Activated CD4-positive, CD25-positive, alpha-beta regulatory T cell treated with anti-CD3 and anti-CD28 coated beads, Interleukin-2, amount 50 U/mL, for 24 hours (primary cell): Measurements from ENCODE around the gene PLPP3.

Experiments used
- ATAC-seq, 2 donors: fragments of 150-1000 bp; cut with Tn5 transposase; one replicate each; pipeline ENCODE4 v1.10.0; 2021; ENCODE audit warnings: mild to moderate bottlenecking in 1 of 2, moderate library complexity in 1 of 2

Gene PLPP3

DNA sequence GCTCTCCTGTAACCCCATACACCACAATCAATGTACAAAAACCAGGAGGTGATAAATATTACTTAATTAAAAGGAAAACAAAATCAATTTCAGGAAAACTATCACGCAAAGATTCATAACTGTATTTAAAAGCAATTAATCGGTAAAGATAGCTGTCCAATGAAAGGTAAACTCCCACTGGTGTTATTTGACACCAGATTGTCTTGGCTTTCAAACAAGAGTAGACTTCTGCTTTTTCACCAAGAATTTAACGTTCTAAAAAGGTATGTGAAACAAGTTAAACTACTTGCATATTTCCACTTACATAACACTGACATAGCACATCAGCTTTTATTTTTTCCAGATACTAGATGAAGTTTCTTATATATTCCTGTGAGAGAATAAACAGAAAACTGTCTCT lies 3.5 kb downstream of the PLPP3 start:
- ATAC-seq, result no peak

DNA sequence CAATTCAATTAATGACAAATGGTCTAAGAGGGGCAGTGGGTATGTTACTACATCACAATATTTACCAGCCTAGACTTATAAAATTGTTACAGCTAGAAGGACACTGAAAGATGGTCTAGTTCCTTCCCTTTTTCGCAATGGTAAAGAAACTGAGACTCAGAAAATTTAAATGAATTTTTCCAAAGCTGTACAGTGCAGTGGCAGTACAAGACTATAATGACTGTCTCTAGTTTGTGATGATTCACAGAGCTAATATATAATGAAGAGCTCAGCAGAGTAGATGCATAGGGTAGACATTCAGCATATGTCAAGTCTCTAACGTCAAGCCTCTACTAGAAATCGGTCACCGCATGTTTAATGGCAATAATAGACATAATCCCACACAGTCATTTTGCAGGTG lies 4.6 kb downstream of the PLPP3 start:
- no peak for ATAC-seq

DNA sequence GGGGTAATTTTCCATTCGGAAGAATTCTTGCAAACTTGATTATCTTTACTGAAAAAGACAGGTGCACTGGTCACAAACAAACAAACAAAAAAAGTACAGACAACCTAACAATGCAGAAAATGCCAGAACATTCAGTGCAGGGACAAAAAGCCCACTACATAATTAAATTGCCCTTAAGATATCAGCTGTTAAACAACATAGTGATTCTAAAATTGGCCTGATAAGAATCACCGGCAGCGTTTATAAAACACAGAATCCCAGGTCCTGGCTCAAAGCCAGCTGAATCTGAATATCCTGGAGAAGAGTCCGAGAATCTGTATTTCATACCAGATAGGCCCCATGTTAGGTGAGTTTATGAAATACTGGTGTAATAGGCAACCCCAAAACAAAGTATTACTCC lies 6.1 kb downstream of the PLPP3 start:
- ATAC-seq, result no peak

DNA sequence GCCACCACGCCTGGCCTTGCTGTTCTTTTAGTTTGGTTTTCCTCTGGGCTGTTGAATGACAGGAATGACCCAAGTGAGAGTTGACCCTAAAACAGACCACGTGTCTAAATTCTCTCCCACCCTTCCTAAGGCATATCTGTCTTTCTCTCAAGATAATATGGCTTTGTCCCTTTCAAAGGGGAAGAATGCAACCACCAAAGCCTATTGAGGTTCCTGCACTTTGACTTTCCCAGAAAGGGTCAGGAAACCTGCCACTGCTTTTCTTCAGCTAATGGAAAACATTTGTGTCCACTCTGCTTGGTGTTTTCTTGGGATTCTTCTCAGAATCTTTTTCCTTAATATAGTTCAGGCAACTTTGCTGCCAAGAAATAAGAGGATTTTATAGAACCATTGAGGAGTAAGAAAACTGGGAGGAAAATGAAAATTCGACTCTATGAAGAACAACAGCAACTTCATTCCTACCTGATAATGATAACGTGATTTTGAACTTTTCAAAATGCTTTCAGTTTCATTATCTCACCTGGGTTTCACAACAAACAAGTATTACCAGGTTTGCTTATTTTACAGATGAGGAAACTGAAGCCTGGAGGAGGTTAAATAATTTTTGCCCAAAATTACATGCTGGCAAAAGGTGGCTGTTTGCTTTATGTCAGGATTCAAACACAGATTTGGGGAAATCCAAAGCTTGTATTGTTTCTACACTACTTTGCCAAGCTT lies 6.9 kb downstream of the PLPP3 start:
- ATAC-seq, result no peak

DNA sequence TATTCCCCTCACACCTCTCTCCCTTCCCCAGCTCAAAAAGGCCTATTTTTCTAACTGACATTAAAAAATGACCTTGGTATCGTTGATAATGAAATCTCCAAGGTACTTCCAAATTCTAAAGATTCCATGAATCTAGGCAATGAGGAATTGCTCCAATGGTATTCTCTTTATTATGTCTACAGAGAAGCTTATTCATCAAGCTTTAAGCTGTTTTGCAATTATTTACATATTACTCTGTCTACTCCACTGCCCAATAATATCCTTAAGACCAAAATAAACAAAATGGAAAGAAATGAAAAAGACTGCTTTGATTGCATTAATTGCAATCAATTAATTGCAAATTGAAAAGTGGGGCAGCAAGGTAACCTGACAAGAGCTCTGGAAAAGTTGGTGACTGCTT lies 7.9 kb downstream of the PLPP3 start:
- ATAC-seq, result no peak

DNA sequence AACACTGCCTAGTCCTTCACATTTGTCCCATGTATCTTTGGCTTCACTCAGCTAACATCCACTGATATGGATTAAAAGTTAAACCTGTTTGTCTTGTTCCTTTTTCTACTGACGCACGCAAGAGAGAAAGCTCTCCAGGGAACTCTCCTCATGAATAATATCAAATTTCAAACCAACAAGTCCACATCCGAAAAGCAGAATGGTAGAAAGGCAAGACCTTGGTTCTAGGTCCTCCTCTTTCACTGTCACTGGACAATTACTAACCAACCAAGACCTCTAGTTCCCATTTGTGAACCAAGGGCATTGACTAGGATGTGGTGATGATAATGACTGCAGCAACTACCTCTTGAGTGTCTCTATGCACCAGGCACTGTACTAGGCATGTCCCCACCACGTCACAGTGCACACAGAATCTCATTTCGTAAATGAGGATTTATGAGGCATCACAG lies 8.4 kb downstream of the PLPP3 start:
- no peak for ATAC-seq

DNA sequence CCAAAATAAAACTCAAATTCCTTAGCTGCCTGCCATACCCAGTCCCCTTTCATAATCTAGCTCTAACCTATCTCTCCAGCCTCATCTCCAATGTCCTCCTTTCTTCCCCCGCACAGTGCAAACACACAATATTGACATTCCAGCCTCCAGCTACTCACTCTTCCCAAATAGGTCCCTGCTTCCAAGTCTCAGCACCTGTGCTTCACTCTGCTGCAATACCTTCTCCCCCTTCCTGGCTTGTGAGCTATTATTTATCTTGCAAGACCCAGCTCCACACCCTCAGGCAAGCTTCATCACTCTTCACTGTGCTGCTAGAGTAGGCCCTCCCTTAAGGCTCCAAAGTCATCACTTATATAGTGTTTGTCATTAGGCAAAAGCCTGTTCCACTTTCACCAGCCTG lies 9.7 kb downstream of the PLPP3 start:
- no peak for ATAC-seq

DNA sequence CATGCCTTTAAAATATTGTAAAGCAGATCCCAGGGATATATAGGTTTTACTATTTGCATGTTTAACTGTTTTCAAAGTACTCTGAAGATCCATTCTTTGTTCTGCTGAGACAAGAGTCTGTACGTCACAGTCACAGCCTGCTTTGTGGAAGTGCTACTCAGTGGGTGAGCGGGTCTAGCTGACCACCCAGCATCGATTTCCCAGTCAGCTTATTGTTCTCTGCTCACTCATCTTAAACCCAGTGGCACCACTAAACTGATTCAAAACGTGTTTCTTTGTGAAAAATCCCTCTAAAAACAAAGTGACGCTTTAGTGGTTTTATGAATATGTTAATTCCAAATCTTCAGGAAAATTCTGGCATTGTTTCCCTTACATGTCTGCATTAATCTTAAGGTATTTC lies 12.4 kb downstream of the PLPP3 start:
- ATAC-seq, result no peak

DNA sequence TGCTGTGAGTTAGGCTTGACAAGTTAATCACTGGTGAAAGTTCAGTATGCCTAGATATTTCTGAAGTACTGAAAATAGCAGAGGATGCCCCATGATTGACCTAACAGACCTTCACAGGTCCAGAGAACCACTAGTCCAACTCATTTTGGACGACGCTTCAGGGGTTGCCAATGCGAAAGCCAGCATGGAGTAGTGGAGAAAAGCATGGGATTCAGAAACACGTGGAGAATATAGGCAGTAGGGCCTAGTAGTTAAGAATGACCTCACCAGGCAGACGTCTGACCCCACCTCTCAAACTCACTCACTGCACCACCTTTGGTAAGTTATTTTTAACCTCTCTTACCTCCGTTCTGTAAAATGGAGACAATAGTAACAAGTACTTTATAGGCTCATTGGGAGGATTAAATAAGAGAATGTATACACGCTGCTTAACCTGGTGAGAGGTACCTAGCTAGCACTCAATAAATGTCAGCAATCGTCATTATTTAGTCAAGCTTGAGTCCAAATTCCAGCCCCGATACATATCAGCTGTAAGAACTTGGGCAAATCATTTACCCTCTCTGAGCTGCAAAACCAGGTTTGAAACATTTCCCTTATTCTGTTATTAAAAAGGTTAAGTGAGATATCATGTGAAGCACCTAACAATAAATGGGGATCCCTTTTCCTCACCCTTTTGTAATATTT lies 13.2 kb downstream of the PLPP3 start:
- no peak for ATAC-seq

DNA sequence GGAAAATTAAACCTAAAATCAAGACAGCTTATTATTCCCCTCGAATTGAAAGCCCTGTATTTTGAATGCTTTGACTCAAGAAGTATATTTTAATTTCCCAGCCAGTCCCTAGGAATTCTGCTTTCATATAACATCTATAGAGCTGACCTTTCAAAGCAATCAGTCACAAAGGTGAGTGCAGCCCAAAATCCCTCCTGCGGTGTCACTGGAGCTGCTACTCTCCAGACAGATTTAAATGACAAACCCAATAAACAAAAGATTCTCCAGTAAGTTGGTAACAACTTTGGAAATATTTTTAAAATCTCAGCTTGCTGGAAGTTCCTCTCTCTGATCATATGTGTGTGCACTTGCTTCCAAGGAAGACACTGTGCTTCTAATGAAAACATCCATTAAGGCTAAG lies 14.7 kb downstream of the PLPP3 start:
- ATAC-seq, result no peak

DNA sequence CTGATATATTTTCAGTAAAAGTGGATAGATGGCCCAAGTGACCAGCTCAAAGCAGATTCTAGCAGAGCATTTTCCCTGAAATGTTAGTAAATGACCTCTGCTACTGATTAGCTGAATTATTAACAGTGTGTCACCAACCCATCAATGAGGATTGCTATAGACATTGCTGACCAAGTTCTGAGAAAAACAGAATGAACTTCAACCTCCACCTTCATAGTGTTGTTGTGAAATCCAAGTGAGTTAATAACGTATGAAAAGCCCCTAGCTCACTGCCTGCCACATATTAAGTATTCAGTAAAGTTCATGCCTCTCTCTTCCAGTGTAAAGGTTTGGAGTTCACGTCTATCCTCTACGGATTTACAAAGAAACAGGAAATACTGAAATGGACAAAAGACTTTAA lies 15.8 kb downstream of the PLPP3 start:
- ATAC-seq, result no peak

DNA sequence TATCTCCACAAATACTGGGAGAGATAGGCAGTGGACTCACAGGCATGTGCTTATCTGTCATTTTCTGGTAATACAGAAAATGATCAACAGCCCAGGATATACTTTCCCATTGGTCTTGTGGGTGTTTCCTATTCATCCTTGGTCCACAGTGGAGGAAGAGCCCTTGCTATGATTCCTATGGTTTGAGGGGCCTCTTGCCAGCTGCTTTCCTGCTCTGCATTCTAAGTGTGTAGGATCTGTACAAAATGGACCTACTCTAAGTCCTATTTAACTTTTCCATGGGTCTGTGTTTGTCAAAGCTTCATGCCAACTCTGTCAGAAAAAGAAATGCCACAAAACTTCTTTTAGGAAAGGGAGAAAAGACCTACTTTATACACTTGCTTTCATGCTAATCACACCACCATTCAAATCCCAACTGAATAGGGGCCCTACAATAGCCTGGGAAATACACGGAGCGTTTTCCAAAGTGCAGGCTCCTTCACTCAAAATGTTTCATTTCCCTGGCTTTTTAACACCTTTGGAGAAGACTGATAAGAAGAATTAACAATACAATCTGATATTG lies 16.4 kb downstream of the PLPP3 start:
- ATAC-seq, result no peak

DNA sequence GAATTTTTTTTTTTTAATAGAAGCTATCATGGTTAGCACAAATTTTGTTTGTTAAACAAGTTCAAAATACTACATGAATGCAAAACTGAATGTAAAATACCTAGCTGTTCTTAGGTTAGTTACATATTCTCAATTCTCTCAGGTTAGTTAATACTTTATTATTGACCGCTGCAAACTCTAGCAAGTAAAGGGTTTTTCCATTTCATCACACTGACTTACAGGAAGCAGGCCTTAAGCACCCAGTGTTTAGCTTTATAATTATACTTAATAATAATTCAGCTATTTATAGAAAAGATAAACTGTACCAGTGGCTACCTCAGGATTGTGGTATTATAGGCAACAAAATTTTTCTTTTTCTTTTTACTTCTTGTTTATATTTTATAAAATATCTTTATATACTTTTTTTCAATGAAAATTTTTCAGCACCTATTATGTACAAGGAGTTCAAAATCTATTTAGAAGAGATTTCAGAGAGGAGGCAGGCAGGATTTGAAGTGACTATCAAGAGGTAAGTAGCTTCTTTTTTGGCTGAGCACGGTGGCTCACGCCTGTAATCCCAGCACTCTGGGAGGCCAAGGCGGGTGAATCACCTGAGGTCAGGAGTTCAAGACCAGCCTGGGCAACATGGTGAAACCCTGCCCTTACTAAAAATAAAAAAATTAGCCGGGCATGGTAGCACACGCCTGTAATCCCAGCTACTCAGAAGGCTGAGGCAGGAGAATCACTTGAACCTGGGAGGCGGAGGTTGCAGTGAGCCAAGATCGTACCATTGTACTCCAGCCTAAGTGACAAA lies 17.9 kb downstream of the PLPP3 start:
- ATAC-seq, result no peak

DNA sequence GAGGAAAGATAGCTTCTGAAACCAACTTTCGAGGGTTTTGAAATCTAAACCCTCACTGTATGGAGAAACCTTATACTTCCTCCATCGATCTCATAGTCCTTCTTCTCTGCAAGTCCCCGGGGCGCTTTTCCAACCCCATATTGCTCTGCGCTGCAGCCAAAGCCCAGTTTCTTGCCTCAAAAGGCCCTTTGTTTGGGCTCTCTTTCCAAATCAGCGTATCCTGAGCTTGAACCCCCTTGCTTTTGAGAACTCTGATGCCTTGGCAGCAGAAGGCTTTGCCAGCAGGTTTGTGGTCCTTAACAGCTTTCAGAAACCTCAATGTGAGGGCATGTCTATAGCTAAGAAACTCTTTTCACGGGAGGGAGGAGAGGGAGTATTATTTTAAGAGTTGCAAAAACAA lies 21.6 kb downstream of the PLPP3 start:
- no peak for ATAC-seq

DNA sequence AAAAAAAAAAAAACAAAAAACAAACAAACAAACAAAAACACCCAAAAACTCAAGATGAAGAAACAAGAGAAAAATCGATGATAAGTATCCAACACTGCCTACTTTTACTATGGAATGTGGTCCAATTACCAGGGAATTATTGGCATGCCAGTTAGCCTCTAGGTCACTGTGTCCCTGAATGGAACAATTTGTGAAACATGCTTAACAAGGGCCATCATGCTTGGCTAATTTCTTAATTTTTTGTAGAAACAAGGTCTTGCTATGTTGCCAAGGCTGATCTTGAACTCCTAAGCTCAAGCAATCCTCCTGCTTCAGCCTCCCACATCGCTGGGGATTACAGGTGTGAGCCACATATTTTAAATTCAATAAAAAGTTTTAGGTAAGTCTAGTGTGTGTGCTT lies 23.9 kb downstream of the PLPP3 start:
- no peak for ATAC-seq

DNA sequence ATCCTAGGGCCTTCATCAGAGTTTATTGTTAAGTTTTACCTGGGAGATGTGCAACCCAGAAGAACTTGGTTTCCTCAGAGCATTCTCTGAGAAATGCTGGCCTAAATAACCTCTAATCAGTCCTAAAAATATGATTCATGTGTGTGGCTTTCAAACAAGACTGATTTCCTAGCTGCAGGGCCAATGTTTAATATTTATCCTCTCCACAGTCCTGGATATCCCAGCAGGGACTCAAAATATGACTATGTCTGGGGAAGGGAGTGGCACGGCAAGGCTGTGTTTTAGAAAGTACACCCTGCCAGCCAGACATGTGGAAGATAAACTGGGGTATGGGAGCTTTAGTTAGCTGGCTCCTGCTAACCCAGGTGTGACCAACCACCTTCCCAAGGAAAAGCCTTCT lies 26.3 kb downstream of the PLPP3 start:
- ATAC-seq, result no peak

DNA sequence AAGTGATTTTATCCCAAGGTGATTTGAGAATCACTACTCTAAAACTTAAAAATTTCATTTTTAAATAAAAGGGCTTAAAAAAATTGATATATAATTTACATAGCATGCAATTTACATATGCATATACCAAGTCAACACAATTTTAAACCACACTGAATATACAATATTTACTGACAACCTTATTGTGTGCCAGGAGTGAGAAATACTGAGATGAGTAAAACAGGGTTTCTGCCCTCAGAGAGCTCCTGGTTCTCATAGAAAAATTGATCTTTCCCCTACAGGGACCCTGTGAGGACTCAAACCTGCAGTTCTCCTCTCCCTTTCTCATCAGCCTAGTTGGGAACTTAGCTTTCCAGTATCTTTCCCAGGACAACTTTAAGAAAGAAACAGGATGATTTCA lies 27.0 kb downstream of the PLPP3 start:
- no peak for ATAC-seq

DNA sequence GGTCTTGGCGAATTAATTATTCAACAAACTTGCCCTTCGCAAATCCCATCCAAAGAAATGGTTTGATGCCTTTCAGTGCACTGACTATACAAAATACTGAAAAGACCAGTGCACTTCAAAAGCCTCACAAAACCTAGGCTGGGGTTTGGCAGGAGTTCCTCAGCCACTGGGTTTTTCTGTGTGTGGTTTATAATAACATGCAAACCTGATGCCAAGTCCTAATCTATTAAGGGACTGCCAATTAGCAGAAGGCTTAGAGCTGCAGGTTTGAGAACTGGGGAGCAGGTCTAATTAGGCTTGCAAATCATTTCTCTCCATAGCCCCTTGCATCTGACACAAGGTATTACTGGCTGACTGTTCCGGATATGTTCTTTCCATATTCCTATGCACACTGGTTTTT lies 27.7 kb downstream of the PLPP3 start:
- no peak for ATAC-seq

DNA sequence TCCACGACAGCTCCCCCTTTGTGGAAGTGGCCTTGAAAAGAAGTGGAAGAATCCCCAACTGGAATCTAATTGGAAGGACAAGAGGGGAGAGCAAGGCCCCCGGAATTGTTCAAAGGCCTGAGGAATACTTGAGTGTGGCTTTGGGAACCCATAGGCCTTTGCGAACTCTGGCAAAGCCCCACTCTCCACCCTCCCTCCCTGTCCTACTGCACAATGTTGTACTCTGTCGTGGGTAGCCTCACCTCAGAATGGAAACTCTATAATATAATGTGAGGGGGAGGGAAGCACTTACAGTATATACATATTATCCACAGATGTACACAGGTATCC lies 28.5 kb downstream of the PLPP3 start:
- ATAC-seq, result no peak

DNA sequence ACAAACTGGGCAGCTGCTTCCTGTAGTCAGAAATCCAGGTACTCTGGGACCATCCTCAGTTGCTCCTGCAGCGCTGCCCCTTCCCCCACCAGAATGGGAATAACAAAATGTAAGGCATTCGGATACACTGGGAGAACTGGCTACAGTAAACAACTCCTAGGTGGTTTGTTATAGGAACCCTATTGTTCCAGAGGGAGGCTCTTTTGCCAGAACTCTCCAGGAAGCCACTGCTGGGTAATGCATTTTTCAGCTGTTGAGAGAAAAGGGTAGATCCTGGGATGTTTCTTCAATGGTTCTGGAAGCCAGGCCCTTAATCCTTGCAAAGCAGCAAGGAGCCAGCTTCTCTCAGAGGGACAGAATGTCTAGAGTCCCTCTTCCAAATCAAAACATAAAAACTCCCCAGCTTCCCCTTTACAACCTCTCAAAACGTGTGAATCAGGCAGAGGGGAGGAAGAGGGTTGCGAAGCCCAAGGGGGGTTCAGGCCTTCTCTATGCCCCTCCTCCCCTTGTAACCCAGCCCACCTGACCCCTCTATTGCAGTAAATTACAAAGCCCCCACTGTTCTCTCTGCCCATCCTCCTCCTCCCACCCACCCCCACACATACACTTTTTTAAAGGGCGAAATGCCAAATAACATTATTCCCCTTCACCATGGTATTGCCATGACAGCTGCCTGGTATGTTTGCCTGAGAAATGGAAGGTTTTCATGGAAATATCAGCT lies 29.1 kb downstream of the PLPP3 start:
- ATAC-seq, result no peak

DNA sequence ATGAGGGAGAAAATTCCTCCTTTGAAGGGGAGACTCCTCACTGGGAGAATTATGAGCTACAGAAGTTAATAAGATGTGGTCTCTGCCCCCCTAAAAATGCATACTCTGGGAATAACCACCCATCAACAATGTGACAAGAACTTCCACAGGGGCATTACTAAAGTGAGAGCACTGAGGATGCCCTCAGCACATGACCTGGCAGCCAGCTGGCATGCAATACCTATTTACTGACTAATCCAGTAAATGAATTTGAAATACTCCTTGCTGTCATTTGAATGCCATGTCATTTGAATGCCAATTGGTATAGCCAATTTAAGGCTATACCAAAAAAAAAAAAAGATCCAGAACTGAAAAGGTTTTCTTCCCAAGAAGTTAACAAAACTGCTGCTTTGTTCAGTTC lies 30.8 kb downstream of the PLPP3 start:
- ATAC-seq, result no peak

DNA sequence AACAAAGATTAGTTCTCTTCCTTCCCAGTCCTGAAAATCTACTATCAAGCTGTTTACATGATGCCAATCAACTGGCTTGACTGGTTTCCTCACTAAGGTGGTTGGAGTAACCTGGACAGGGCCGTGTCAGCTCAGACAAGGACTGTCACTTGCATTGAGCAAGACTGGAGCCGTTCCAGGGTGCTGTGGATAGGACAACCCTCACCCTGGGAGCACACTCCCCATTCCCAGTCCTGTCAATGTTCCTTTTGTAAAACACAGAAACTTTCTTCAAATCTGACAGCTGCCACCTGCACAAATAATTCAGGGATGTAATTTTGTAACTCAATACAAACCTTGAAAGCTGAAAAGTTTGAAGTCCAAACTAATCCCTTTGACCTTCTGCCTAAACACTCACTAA lies 31.4 kb downstream of the PLPP3 start:
- ATAC-seq, result no peak

DNA sequence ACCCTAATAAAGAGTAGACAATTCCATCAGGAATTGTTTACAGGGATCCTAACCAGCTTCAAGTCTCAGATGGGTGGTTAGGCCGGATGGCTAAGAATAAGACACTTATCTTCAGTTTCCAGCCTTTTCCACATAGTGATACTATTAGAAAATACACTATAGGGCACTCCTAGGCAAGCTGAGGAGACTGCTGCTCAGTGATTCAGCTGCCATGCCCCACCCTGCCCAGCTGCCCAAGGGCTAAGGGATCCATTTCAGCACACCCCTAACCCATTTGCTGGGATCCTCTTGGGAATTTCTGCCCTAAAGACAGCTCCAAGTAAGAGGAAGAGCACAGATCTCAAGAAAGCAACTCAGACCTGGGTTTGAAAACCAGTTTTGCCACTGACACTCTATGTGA lies 31.9 kb downstream of the PLPP3 start:
- ATAC-seq, result no peak
